GF-D8 (cell line): Measurements from ENCODE around the gene SLC46A3.
"Not testable (repeated sequence)": the region's sequence is repeated elsewhere in the genome, so short reads cannot be mapped to it uniquely, and the experiment has no call there.

Source experiments
- DNase-seq: peaks from one replicate; lab custom pipeline; 2025; lab: John Stamatoyannopoulos, UW

Gene SLC46A3

DNA sequence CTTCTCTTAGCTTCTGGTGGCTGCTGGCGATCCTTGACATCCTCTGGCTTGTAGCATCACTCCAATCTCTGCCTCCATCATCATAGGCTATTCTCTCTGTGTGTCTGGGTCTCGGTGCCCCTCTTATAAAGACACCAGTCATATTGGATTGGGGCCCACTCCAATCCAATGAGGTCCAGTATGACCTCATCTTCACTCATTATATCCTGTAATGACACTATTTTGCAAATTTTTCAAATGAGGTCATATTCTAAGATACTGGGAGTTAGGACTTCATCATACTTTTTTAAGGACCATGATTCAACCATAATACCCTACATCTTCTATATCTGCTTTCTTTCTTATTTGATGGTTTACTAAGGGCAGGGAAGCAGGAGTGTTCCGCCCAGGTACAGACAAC lies 12.0 kb upstream of the SLC46A3 start:
- no peak for DNase-seq

DNA sequence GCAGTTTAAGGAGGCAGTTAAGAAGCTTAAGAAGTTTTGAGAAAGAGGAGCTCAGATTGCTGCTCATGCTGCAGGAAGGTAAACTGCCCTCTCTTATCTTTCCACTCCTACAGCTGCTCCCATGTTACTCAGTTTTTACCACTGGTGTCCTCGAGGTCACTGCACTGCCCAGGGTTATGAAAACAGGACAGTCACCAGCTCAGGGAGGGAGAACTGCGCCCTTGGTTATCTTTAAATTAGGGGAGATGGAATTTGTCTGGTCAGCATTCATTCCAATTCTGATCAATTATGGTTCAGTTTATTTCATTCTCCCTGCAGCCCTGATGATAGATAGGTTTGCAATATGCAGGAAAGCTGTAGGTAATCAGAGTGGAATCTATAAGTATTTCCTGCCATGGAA lies 10.8 kb upstream of the SLC46A3 start:
- no peak for DNase-seq

DNA sequence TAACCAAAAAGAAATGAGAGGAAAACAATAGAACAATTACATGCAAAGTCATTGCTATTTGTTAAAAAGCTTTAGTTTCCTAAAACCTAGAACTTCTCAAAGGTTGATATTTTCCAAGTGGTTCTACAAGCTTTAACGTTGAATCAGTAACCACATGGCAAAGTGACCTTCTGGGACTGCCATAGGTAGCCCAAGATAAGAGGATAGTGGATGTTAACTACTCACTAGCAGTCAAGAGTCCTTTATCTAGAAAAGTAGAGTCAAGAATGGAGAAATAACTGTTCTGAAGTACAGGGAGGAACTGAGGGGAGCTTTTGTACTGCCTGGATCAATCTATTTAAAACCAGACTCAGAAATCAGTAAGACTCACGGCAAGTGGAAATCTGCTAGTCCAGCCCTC lies 9.9 kb upstream of the SLC46A3 start:
- no peak for DNase-seq

DNA sequence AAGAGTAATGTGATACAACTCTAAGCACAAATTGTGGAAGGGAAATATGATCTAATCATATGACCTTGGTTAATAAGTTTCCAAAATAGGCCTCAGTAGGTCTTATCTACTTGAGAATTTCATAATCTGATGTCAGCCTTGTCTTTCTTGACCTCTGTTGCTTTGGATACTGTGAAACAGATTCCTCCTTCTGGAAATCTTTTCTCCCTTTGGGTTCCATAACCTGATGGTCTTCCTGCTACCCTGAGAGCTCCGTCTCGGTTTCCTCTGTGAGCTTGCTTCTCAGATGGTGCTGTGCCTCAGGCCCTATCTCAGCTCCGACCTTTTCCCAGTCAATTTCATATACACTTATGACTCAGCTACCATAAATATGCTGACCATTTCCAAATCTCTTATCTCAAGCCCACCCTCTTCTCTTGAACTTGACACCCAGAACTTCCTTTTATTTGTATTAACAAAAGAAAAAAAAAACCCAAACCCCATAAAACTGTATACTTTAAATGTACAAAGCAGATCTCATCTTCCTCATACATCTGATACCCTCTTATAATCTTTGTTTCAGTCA lies 6.4 kb upstream of the SLC46A3 start:
- no peak for DNase-seq

DNA sequence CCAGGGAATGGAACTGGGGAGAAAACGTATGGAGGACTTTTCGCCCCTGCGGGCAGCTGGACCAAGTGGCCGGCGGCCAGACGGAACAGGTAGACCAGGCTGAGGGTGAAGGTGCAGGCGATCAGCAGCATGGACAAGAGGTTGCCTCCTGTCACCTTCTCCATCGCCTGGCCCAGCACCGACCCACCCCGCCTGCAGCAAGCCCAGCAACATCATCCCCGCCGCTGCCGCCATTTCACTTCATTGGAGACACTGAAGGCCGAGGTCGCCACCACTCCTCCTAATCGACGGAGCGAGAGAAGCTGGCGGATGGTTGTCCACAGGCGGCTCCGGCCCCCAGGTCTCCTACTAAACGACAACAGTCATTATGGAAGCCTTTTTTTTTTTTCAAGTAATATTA lies 5.0 kb upstream of the SLC46A3 start:
- DNase-seq: no peak

DNA sequence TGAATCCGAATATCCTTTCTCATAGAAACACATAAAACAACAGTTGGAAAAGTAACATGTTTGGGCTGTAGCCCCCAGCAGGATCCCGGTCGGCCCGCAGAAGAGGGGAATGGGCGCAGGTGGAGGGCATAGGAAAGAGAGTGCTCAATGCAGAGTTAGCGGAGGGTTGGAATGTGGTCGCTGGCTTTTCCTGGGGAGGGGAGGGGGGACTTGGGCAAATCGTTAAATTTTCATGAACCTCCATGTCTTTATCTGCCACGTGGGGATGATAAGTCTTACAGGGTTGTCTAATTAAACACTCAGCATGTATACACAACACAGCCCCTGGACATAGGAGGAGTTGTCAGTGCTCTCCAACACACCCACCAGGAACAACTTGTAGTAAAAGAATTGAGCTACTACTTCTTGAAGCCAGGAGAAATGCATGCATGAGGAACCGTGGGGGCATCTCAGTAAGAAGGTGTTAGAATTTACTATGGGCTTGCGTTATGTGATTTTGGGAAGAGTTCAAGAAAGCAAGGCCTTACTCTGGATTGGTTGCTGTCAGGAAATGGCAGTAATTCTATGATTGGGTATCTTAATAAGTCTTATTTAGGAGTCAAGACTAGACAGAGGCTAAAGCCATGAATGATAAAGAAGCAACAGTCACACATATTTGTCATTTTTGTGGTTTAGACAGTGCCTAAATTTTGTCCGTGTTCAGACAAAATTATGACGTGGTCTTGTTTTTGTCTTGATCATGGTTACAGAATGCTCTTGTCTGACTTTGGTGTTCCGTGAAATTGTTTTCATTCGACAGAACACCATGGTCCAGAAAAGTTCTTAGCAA lies 671 bp upstream of the SLC46A3 start:
- DNase-seq: no peak

DNA sequence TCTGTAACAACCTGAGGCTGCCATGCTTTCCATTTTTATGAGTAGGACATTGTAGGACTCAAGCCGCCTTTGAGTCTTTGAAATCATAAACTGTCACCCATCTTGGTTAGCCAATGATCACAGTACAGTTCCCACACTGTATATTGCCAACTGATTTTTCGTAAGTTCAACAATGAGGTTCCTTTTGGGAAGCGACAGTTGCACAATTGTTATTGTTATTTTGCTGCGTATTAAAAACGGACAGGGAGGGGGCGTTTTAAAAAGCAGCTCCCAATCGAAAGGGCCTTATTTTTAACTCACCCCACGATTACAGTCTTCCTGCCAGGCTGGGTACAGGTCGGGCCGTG lies 601 bp downstream of the SLC46A3 start:
- DNase-seq: no peak

DNA sequence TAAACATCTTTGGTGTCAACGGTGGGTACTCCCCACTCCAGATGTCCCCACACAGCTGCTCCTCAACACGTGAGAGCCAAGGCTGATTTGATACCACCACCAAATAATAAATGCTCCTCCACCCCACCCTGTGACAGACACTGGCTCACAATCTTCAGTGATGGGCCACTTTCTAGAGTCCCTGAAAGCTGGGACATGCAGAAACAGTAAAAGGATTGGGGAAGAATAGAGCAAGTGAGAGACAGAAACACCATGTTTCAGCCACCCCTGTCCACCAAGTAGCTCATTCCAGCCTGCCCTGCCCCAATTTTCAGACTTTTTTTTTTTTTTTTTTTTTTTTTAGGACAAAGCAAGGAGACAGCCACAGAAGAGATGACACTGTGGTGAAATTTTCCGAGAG lies 1.6 kb downstream of the SLC46A3 start:
- DNase-seq: no peak

DNA sequence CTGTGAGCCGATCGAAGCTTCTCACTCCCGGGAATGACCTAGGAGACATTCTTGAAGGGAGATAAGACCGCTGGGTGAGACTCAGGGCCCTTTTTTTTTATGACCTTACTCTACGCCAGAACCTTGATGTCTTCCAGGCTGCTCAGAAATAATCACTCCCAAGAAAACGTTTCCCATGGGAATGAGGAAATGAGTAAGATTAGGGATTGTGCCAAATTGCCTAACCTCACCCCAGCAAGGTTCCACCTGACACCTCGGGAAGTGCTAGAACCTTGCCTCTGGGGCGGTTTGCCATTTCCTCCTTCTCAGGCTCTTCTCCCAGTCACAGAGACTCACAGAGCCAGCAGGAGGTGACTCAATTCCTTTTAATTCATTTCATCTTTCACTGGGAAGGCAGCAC lies 2.3 kb downstream of the SLC46A3 start:
- DNase-seq: no peak

DNA sequence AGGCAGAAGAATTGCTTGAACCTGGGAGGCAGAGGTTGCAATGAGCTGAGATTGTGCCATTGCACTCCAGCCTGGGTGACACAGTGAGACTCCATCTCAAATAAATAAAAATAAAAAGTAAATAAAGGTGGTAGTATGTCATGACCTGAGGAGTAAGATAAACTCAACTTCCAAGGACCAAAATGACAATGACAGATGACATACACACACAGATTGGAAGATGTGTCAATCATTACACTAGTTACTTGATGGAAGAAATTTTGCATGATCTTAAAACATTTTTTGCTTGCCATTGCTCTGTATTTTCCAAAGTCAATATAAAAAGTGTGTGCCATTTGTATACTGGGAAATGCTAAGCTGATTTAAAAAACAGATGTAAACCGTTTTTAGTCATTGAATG lies 4.1 kb downstream of the SLC46A3 start:
- DNase-seq: no peak

DNA sequence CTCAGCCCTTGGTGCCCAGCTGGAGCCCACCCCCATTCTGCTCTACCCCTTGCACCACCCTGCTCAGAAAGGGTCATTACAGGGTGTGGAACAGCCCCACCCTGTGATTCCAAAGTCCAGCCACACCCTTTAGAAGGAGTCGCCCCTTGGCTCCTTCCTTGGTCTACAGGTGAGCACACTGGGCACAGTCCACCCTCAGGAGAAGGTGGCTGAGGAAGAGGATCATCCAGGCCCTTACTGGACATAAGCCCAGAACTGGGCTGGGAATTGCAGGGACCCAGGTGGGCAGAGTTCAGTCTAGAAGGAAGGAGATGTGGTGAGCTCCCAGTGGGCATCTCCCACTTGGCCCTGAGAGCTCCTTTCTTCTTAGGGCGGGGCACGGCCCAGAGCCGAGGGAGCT lies 8.6 kb downstream of the SLC46A3 start:
- DNase-seq: no peak

DNA sequence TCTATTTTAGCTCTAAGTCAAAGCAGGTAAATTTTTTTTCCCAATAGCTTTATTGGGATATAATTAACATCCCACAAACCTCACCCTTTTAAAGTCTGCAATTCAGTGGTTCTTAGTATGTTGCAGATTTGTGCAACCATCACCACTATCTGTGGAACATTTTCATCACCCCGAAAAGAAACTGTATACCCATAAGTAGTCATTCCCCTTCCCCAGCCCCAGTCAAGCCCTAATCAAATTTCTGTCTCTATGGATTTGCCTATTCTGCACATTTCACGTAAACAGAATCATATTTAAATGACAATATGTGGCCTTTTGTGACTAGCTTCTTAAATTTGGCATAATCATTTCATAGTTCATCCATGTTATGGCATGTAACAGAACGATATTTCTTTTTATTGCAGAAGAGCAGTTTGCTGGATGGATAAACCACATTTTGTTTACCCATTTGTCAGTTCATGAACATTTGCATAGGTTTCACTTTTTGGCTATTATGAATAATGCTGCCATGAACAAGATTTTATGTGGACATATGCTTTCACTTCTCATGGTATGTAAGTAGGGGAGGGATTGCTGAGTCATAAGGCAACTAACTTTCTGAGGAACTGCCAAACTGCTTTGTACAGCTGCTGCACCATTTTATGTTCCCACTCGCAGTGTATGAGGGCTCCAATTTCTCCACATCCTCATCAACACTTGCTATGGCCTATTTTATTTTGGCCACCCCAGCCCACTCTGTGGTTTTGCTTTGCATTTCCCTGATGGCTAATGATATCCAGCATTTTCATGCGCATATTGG lies 10.9 kb downstream of the SLC46A3 start:
- DNase-seq: peak; percentile 42

DNA sequence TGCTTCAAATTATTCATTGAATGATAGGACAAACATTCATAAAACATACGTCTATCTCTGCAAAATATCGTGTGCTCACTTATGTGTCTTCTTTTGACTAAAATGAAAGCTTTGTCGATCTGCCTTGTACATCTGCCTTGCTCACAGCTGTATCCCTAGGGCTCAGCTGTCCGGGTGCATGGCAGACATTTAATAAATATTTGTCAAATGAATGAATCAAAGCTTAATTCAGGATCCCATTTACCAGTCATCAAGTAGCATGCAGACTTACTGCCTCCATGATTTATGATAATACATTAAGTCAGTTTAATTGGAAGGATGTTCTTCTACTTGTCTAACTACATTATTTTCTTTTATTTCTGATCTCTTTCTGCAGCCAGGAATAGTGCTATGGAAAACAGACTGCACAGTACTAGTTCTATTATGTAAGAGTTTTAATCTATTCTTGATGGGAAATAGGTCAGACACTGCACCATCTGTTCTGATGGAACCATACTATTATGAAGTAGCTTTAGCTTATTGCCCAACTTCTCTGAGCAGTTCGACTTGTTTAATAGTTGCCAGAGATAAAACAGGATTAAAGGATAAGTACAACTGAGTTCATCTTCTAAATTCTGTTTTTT lies 13.2 kb downstream of the SLC46A3 start:
- DNase-seq: no peak

DNA sequence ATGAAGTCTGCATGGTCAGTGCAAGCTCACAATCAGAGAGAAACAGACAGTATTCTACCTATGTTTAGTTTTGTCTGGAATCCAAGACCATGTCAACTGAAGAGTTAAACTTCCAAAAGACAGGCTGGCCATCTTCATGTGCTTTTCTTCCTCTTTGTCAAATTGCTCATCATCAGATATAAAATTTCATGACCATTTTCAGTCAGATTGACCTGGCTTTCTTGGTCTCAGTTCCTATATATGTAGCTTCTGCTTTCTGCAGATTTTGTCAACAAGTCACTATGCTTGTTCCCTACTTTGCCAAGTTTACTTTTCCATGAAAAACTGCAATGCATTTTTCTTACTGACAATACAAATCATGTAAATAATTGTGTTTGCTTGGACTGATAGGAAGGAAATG lies 13.9 kb downstream of the SLC46A3 start:
- DNase-seq: no peak

DNA sequence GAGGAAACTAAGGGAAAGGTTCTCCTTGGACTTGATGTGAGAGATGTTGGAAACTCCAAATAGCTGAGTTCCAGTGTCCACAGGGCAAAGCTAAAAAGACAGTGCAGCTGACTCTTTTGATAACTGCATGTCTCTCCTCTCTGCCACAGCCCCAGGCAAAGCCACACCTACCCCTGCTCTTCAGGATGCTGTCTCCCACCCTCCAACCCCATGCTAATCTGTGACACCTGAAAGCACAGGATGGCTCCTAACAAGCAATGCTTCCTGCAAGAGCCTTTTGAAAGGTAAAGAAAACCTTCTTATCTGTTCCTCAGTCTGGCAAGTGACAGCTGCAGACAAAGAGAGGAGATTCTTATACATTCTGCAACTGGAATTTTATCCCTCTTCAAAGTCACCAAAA lies 14.5 kb downstream of the SLC46A3 start:
- DNase-seq: no peak

DNA sequence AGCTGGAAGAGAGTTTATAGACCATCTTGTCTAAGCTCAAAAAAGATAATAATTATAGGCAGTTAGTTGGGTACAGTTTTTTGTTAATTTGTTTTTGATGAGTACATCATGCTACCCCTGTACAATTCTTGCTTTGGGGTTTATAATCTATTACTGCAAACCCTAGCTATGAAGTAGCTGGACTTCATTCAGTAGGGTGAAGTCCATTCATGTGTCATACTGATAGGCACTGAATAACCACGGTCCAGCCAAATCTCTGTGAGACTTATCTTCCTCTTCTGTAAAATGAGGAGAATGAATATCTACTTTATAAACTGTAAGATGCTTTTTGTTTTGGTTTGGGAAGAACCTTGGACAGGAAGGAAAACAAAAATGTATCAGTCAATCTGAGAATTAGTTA lies 19.5 kb downstream of the SLC46A3 start:
- DNase-seq: no peak

DNA sequence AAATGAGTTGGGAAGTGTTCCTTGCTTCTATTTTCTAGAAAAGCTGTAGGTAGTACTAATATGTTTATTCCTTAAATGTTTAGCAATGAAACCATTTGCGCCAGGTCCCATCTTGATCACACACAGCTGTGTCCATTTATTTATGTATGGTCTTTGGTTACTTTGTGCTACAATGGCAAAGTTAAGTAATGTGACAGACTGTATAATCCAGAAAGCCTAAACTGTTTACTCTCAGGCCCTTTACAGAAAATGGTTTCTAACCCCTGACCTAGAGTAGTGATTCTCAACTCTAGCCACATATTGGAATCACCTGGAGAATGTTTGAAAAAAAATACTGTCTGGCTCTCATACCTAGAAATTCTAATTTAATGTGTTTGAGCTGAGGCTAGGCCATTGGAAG lies 21.3 kb downstream of the SLC46A3 start:
- DNase-seq: no peak

DNA sequence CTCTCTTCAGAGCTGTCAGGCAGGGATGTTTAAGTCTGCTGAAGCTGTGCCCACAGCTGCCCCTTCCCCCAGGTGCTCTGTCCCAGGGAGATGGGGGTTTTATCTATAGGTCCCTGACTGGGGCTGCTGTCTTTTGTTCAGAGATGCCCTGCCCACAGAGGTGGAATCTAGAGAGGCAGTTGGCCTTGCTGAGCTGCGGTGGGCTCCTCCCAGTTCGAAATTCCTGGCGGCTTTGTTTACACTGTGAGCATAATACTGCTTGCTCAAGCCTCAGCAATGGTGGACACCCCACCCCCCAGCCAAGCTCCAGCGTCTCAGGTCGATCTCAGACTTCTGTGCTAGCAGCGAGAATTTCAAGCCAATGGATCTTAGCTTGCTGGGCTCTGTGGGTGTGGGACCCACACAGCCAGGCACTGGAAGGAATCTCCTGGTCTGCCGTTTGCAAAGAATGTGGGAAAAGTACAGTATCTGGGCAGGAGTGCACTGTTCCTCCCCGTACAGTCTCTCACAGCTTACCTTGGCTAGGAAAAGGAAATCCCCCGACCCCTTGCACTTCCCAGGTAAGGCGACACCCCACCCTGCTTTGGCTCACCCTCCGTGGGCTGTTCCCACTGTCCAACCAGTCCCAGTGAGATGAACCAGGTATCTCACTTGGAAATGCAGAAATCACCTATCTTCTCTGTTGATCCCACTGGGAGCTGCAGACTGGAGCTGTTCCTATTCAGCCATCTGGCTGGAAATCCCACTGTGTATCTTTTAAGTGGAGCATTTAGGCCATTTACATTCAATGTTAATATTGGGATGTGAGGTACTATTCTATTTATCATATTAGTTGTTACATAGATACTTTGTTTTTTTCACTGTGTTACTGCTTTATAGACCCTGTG lies 24.9 kb downstream of the SLC46A3 start:
- not testable (repeated sequence) for DNase-seq

DNA sequence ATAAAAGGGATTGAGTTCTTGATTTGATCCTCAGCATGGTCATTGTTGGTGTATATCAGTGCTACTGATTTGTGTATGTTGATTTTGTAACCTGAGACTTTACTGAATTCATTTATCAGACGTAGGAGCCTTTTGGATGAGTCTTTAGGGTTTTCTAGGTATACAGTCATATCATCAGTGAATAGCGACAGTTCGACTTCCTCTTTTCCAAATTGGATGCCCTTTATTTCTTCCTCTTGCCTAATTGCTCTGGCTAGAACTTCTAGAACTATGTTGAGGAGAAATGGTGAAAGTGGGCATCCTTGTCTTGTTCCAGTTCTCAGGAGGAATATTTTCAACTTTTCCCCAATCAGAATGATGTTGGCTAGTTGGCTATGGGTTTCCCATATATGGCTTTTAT lies 32.9 kb downstream of the SLC46A3 start:
- no peak for DNase-seq

DNA sequence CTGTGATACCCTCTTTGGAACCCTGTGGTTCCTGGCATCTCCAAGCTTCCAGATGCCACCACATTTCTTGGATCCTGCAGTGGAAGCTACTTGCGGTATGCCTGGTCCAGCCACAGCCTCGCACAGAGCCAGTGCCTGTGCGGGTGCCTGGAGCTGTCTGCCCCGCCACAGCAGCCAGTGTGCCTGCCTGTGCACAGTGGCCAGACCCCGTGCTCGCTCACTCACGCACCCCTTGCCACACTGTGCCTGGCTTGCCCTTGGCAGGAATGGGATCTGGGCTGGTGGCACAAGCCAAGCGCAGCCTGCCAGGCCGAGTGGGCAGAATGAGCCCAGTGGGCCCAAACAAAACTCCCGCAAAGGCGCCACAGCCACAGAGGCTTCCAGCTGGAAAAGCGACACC lies 33.7 kb downstream of the SLC46A3 start:
- DNase-seq: no peak

DNA sequence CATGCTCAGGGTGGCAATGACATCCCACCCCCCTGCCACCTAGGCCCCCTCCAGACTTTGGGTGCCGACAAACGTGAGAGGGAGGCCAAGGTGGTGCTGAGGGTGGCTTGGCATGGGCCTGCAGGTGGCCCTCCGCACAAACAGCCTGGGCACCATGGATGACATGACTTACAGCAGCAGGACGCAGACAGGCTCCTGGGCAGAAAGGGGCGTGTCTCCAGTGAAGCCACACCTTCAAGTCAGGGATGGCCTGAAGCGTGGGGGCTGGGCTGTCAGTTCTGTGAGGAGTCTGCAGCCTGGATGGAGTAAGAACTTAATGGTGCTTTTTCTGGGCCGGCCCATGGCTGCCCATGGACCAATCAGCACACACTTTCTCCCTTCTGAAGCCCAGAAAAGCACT lies 34.5 kb downstream of the SLC46A3 start:
- DNase-seq: no peak

DNA sequence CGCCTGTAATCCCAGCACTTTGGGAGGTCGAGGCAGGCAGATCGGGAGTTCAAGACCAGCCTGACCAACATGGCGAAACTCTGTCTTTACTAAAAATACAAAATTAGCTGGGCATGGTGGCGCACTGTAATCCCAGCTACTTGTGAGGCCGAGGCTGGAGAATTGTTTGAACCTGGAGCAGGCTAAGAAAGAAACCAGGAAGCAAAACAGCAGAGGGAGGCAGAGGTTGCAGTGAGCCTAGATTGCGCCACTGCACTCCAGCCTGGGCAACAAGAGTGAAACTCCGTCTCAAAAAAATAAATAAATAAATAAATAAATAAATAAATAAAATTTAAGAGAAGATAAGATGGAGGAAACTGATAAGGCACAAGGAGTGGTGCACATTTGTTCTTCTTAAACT lies 35.6 kb downstream of the SLC46A3 start:
- not testable (repeated sequence) for DNase-seq
